Trophoblast cell (in vitro differentiated cells and primary cell): ENCODE results near the gene OR2V2.

ENCODE experiments used
- DNase-seq, 2 donors: peaks; one replicate each; pipeline ENCODE4 v3.0.0-alpha.2; 2016
- H2AFZ ChIP-seq: 2 replicates; pipeline ENCODE4 v1.6.1; 2013; ENCODE audit warnings: low read length, moderate library complexity, mild to moderate bottlenecking; ENCODE audit not compliant: insufficient read depth, poor library complexity
- H2AK5ac ChIP-seq: 2 replicates; pipeline ENCODE4 v1.6.1; 2013; ENCODE audit warnings: mild to moderate bottlenecking, low read length
- H2BK120ac ChIP-seq: 2 replicates; pipeline ENCODE4 v1.6.1; 2013; ENCODE audit warnings: low read length, mild to moderate bottlenecking, moderate library complexity; ENCODE audit not compliant: insufficient read depth, poor library complexity
- H2BK12ac ChIP-seq: 2 replicates; pipeline ENCODE4 v1.6.1; 2013; ENCODE audit warnings: mild to moderate bottlenecking, low read length, moderate library complexity
- H2BK5ac ChIP-seq: 2 replicates; pipeline ENCODE4 v1.6.1; 2013; ENCODE audit warnings: low read length, low read depth, moderate library complexity, mild to moderate bottlenecking; ENCODE audit not compliant: poor library complexity
- H3K14ac ChIP-seq: 2 replicates; pipeline ENCODE4 v1.6.1; 2013; ENCODE audit warnings: mild to moderate bottlenecking, low read length
- H3K18ac ChIP-seq: 2 replicates; pipeline ENCODE4 v1.6.1; 2013; ENCODE audit warnings: mild to moderate bottlenecking, low read length
- H3K23ac ChIP-seq: 2 replicates; pipeline ENCODE4 v1.6.1; 2013; ENCODE audit warnings: low read length
- H3K27ac ChIP-seq: 2 replicates; pipeline ENCODE4 v1.5.1; 2013; ENCODE audit warnings: low read depth, mild to moderate bottlenecking, inconsistent platforms, low read length, moderate library complexity
- H3K27me3 ChIP-seq: 2 replicates; pipeline ENCODE4 v1.6.1; 2013; ENCODE audit warnings: inconsistent platforms, mild to moderate bottlenecking, low read length, moderate library complexity; ENCODE audit not compliant: insufficient read depth
- H3K36me3 ChIP-seq, 2 experiments: 1 replicate in 1 of 2; 2 replicates in 1 of 2; pipeline ENCODE4 v1.6.1; 2013; ENCODE audit warnings: low read length in 2 of 2, mild to moderate bottlenecking in 2 of 2, moderate library complexity in 1 of 2; ENCODE audit not compliant: insufficient read depth in 2 of 2, control insufficient read depth in 1 of 2
- H3K4ac ChIP-seq: 2 replicates; pipeline ENCODE4 v1.6.1; 2013; ENCODE audit warnings: low read depth, mild to moderate bottlenecking, low read length, moderate library complexity
- H3K4me1 ChIP-seq, 2 experiments: 1 replicate in 1 of 2; 2 replicates in 1 of 2; pipeline ENCODE4 v1.6.1; 2013; ENCODE audit warnings: low read length in 2 of 2, mild to moderate bottlenecking in 2 of 2, moderate library complexity in 1 of 2; ENCODE audit not compliant: insufficient read depth in 2 of 2, control insufficient read depth in 1 of 2
- H3K4me2 ChIP-seq: 2 replicates; pipeline ENCODE4 v1.6.1; 2013; ENCODE audit warnings: inconsistent platforms, mild to moderate bottlenecking, low read length, moderate library complexity
- H3K4me3 ChIP-seq: 2 replicates; pipeline ENCODE4 v1.5.1; 2013; ENCODE audit warnings: mild to moderate bottlenecking, low read depth, low read length, inconsistent platforms
- H3K79me1 ChIP-seq: one replicate; pipeline ENCODE4 v1.6.1; 2013; ENCODE audit warnings: low read length
- H3K79me2 ChIP-seq: 2 replicates; pipeline ENCODE4 v1.6.1; 2013; ENCODE audit warnings: low read length, mild to moderate bottlenecking; ENCODE audit not compliant: control insufficient read depth, insufficient read depth, poor library complexity
- H3K9ac ChIP-seq: 2 replicates; pipeline ENCODE4 v1.6.1; 2013; ENCODE audit warnings: mild to moderate bottlenecking, low read length
- H3K9me3 ChIP-seq: 2 replicates; pipeline ENCODE4 v1.6.1; 2013; ENCODE audit warnings: low read depth, mild to moderate bottlenecking, control low read depth, inconsistent platforms, low read length; ENCODE audit not compliant: insufficient read depth
- H4K12ac ChIP-seq: 2 replicates; pipeline ENCODE4 v1.6.1; 2013; ENCODE audit warnings: low read depth, mild to moderate bottlenecking, low read length, moderate library complexity
- H4K8ac ChIP-seq: 2 replicates; pipeline ENCODE4 v1.6.1; 2013; ENCODE audit warnings: low read depth, mild to moderate bottlenecking, low read length, moderate library complexity
- H4K91ac ChIP-seq: one replicate; pipeline ENCODE4 v1.6.1; 2013; ENCODE audit warnings: low read depth, mild to moderate bottlenecking, low read length, moderate library complexity
- WGBS: extraction: QIAGEN DNeasy Blood & Tissue Kit; methylation state at CpG from one replicate; pipeline ENCODE4 v1.1.7; 2013; ENCODE audit warnings: missing lambda C conversion rate; ENCODE audit not compliant: insufficient read length, insufficient coverage; ENCODE audit errors: extremely low coverage; 5-methylcytosine and 5-hydroxymethylcytosine counted together

The OR2V2 gene

GRCh38 chr5:181200816-181201215 is 53.4 kb downstream of the OR2V2 start:
- Histone ChIP-seq H3K4ac (no peak overlapping the region), H2AFZ (no peak overlapping the region), H3K14ac (no peak overlapping the region), H3K18ac (no peak overlapping the region), H3K27ac (no peak overlapping the region), H3K79me1 (no peaks in the 10 kb centered on the region), H3K23ac (no peak overlapping the region), H3K4me3 (no peak overlapping the region), H3K9ac (no peak overlapping the region), H3K27me3 (peaks cover 27% of the 10 kb centered on the region), H2AK5ac (no peak overlapping the region), H3K9me3 (peaks cover 3% of the 10 kb centered on the region), H2BK5ac (no peak overlapping the region), H2BK120ac (no peak overlapping the region), H3K4me1 (peaks cover 14 to 27% of the 10 kb centered on the region in 2 experiments), H4K8ac (no peak overlapping the region), H4K12ac (no peak overlapping the region), H3K4me2 (no peak overlapping the region), H3K79me2 (no peaks in the 10 kb centered on the region), H4K91ac (no peak overlapping the region), H2BK12ac (no peak overlapping the region), H3K36me3 (no peaks in the 10 kb centered on the region)
- DNase-seq, result no peak
- WGBS, result no CpG with 5 or more reads among the region's 4 CpGs

- peaks cover 14 to 24% of the 10 kb centered on the region in 2 experiments for H3K4me1 ChIP-seq
- no peaks in the 10 kb centered on the region for H3K79me2 ChIP-seq
- peak in 1 of 2 donors; percentile 50 for DNase-seq
- H2BK5ac ChIP-seq, result no peak overlapping the region
- no peaks in the 10 kb centered on the region for H3K79me1 ChIP-seq
- no peak overlapping the region for H3K4ac ChIP-seq
- H2AFZ ChIP-seq, result no peak overlapping the region
- H3K18ac ChIP-seq, result no peak overlapping the region
- no peak overlapping the region for H3K9ac ChIP-seq
- H3K9me3 ChIP-seq, result peaks cover 3% of the 10 kb centered on the region
- H4K8ac ChIP-seq, result no peak overlapping the region
- H2AK5ac ChIP-seq, result no peak overlapping the region
- peak overlapping the region; percentile 30 for H3K4me3 ChIP-seq
- no peaks in the 10 kb centered on the region for H3K36me3 ChIP-seq
- peaks cover 31% of the 10 kb centered on the region for H3K27me3 ChIP-seq
- no CpG with 5 or more reads among the region's 11 CpGs for WGBS
- no peak overlapping the region for H2BK12ac ChIP-seq
- no peak overlapping the region for H3K4me2 ChIP-seq
- H3K14ac ChIP-seq, result no peak overlapping the region
- no peak overlapping the region for H2BK120ac ChIP-seq
- no peak overlapping the region for H3K27ac ChIP-seq
- no peak overlapping the region for H3K23ac ChIP-seq
- no peak overlapping the region for H4K91ac ChIP-seq
- no peak overlapping the region for H4K12ac ChIP-seq
These were observed 55.8 kb downstream of the OR2V2 start for GRCh38 chr5:181203093-181203711.

GRCh38 chr5:181203777-181204112 is 56.4 kb downstream of the OR2V2 start:
- Histone ChIP-seq H3K14ac (no peak overlapping the region), H4K91ac (no peak overlapping the region), H3K27ac (no peak overlapping the region), H3K4ac (no peak overlapping the region), H3K4me2 (peak overlapping the region; percentile 69), H2BK12ac (no peak overlapping the region), H4K12ac (no peak overlapping the region), H2BK5ac (no peak overlapping the region), H2AFZ (no peak overlapping the region), H3K27me3 (peaks cover 31% of the 10 kb centered on the region), H3K9me3 (peaks cover 3% of the 10 kb centered on the region), H2BK120ac (no peak overlapping the region), H4K8ac (no peak overlapping the region), H3K79me1 (no peaks in the 10 kb centered on the region), H3K79me2 (no peaks in the 10 kb centered on the region), H2AK5ac (no peak overlapping the region), H3K4me1 (peaks cover 14 to 24% of the 10 kb centered on the region in 2 experiments), H3K4me3 (peak overlapping the region; percentile 30), H3K23ac (no peak overlapping the region), H3K9ac (no peak overlapping the region), H3K18ac (no peak overlapping the region), H3K36me3 (no peaks in the 10 kb centered on the region)
- DNase-seq, result no peak
- WGBS, result no CpG with 5 or more reads among the region's 17 CpGs

- H4K91ac ChIP-seq, result no peak overlapping the region
- H3K4me3 ChIP-seq, result peak overlapping the region; percentile 66
- no peak overlapping the region for H2AFZ ChIP-seq
- H3K9ac ChIP-seq, result no peak overlapping the region
- peak overlapping the region; percentile 69 for H3K4me2 ChIP-seq
- H4K12ac ChIP-seq, result no peak overlapping the region
- WGBS, result no CpG with 5 or more reads among the region's 67 CpGs
- H3K4ac ChIP-seq, result no peak overlapping the region
- no peak overlapping the region for H2BK120ac ChIP-seq
- no peak overlapping the region for H4K8ac ChIP-seq
- H3K18ac ChIP-seq, result no peak overlapping the region
- H3K27me3 ChIP-seq, result peaks cover 31% of the 10 kb centered on the region
- H3K4me1 ChIP-seq, result peaks cover 14 to 24% of the 10 kb centered on the region in 2 experiments
- peaks cover 3% of the 10 kb centered on the region for H3K9me3 ChIP-seq
- H3K79me1 ChIP-seq, result no peaks in the 10 kb centered on the region
- H3K27ac ChIP-seq, result no peak overlapping the region
- no peak overlapping the region for H2BK5ac ChIP-seq
- no peak overlapping the region for H2BK12ac ChIP-seq
- no peak overlapping the region for H3K23ac ChIP-seq
- DNase-seq, result peak in 1 of 2 donors; percentile 38
- H2AK5ac ChIP-seq, result no peak overlapping the region
- no peak overlapping the region for H3K14ac ChIP-seq
- no peaks in the 10 kb centered on the region for H3K36me3 ChIP-seq
- no peaks in the 10 kb centered on the region for H3K79me2 ChIP-seq
These were observed 56.9 kb downstream of the OR2V2 start for GRCh38 chr5:181204113-181204825.
